Lower leg skin (tissue), 3 donors: ENCODE data around the gene CPLX3.

Source experiments
- CTCF ChIP-seq, 3 donors: fragments of 450-650 bp; IDR thresholded peaks; one replicate each; pipeline ENCODE4 v1.5.1; 2016; ENCODE audit warnings: antibody characterized with exemption in 3 of 3, mild to moderate bottlenecking in 3 of 3, moderate library complexity in 2 of 3
- POLR2A ChIP-seq, 2 donors: fragments of 450-650 bp; IDR thresholded peaks; one replicate each; pipeline ENCODE4 v1.6.1; 2016 to 2017; ENCODE audit warnings: antibody characterized with exemption in 2 of 2, mild to moderate bottlenecking in 1 of 2, moderate library complexity in 1 of 2

- TF ChIP-seq POLR2A (IDR thresholded peaks at IDR 0.05) (no peak), CTCF (IDR thresholded peaks at IDR 0.05) (no peak)
Observed at GRCh38 chr15:74776821-74777768, 49.3 kb upstream of the CPLX3 start.
